GM18520 (cell line): ENCODE results near the gene RNF213.

Experiments used
- ATAC-seq: cut with Tn5 transposase; IDR thresholded peaks from one replicate; pipeline ENCODE4 v1.9.1; 2021; ENCODE audit not compliant: unreplicated experiment

The RNF213 gene

DNA sequence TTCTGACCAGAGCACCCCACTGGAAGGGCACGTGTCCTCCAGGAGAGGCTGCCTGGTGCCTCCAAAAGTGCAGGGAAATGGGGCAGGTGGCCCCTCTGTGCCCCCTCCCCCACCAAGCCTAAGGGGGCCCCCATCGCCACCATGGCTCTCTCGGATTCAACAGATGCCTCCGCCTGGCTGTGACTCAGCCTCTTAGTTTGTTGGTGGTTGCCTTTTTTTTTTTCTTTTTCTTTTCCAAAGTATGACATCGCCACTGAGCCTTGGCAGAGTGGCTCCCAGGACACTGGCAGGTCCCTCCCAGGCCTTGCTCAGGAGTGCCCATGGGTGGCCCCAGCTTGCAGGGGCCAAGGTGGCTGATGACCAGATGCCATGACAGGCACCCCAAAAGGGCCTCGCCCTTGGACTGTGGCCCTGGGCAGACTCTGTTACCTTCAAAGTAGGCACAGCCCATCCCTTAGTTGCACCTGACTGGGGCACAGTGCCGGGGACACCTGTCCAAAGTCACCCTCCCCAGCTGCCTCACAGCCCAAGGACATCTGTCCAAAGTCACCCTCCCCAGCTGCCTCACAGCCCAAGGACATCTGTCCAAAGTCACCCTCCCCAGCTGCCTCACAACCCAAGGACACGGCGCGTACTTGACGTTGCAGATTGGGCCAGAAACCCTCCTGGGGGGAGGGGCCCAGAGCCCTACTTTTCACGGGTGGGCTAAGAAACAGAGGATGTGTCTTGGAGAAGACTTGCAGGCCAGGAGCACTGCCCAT is 186.2 kb downstream of the RNF213 start:
- no peak for ATAC-seq

DNA sequence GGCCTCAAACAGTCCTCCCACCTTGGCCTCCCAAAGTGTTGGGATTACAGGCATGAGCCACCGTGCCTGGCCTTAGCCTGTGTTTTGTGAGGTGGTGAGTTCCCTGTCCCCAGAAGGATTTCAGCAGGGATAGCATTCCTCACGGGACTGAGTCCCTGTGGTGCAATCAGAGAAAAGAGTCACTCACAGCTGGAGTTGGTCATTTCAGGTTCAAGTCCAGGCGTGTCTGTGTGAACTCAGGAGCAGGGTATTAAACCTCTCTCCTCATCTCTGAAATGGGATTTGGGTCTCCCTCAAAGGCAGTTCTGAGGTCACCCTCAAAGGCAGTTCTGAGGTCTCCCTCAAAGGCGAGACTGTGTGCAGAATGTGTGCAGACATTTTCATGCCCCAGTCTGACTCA is 187.1 kb downstream of the RNF213 start:
- ATAC-seq: no peak
